GM12878 (cell line): ENCODE data around the gene SOCS1. TPM values are rescaled to one million over a fixed set of nuclear protein-coding genes. Genes with fewer than 3 reads are reported as not detected.

Experiments used
- ATAC-seq: fragments of 200-7000 bp; cut with Tn5 transposase; 3 replicates; pipeline ENCODE4 v1.9.1; 2020; ENCODE audit warnings: mild to moderate bottlenecking, moderate library complexity
- BruUV-seq: library from RNA; stranded (reverse); fragments of 400-500 nt; replicated peaks from 2 replicates; lab custom pipeline; 2021; lab: Mats Ljungman, UMichigan
- CTCF ChIA-PET: fragments of 300-600 bp; sonication (Branson Sonifier 250); formaldehyde crosslinking; extraction: SDS; loops from one replicate; lab custom pipeline; 2021; ENCODE audit warnings: inconsistent platforms; lab: Yijun Ruan, JAX
- POLR2A ChIA-PET: fragments of 350-600 bp; formaldehyde crosslinking; extraction: SDS; loops from one replicate; lab custom pipeline; 2021; ENCODE audit warnings: inconsistent platforms; lab: Charles Lee
- RAD21 ChIA-PET: fragments of 300-600 bp; sonication (Branson Sonifier 250); formaldehyde crosslinking; loops from one replicate; lab custom pipeline; 2023; ENCODE audit warnings: antibody characterized with exemption; ENCODE audit not compliant: unreplicated experiment; lab: Charles Lee
- SMC1A ChIA-PET: fragments of 300-600 bp; sonication (Branson Sonifier 250); formaldehyde crosslinking; loops from one replicate; lab custom pipeline; 2023; ENCODE audit not compliant: unreplicated experiment, uncharacterized antibody; lab: Charles Lee
- DNase-seq: peaks from one replicate; pipeline ENCODE4 v3.0.0-alpha.2; 2011; ENCODE audit warnings: low read depth, low spot score
- FAIRE-seq: peaks from 3 replicates; lab custom pipeline; 2011; peaks lifted over from hg19 to GRCh38; lab: Jason Lieb, UNC
- H2AFZ ChIP-seq: 2 replicates; pipeline ENCODE4 v1.6.0; 2011; ENCODE audit warnings: low read depth, low read length, control low read depth; ENCODE audit not compliant: control insufficient read depth
- H3K27ac ChIP-seq: 2 replicates; pipeline ENCODE4 v1.5.1; 2011; ENCODE audit warnings: control low read depth; ENCODE audit not compliant: control insufficient read depth, insufficient read depth
- H3K27me3 ChIP-seq, 2 experiments: replicated peaks in 1 of 2; 2 replicates each; pipeline versions ENCODE4 v1.6.0 to v1.6.1; 2011; ENCODE audit warnings: low read length in 1 of 2; ENCODE audit not compliant: control insufficient read depth in 2 of 2, insufficient read depth in 2 of 2
- H3K36me3 ChIP-seq, 2 experiments: 2 replicates each; pipeline ENCODE4 v1.5.1; 2011; ENCODE audit warnings: low read length in 1 of 2; ENCODE audit not compliant: control insufficient read depth in 2 of 2, insufficient read depth in 2 of 2
- H3K4me1 ChIP-seq: 2 replicates; pipeline ENCODE4 v1.6.1; 2011; ENCODE audit warnings: mild to moderate bottlenecking, low read length, moderate library complexity, mixed read lengths; ENCODE audit not compliant: control insufficient read depth, insufficient read depth
- H3K4me2 ChIP-seq: 2 replicates; pipeline ENCODE4 v1.6.0; 2011; ENCODE audit warnings: control low read depth; ENCODE audit not compliant: control insufficient read depth, insufficient read depth
- H3K4me3 ChIP-seq: fragments of 200-600 bp; sonication (generic); 2 replicates; pipeline ENCODE4 v1.5.1; 2016
- H3K79me2 ChIP-seq: 2 replicates; pipeline ENCODE4 v1.6.0; 2011; ENCODE audit warnings: low read length; ENCODE audit not compliant: control insufficient read depth, insufficient read depth
- H3K9ac ChIP-seq: 2 replicates; pipeline ENCODE4 v1.8.0; 2011; ENCODE audit warnings: low read length, control low read depth, mixed read lengths; ENCODE audit not compliant: control insufficient read depth, insufficient read depth
- H3K9me3 ChIP-seq: replicated peaks from 3 replicates; pipeline ENCODE4 v1.5.1; 2011; ENCODE audit warnings: mild to moderate bottlenecking, low read length; ENCODE audit not compliant: control insufficient read depth, insufficient read depth
- H4K20me1 ChIP-seq: 2 replicates; pipeline ENCODE4 v1.6.0; 2011; ENCODE audit not compliant: control insufficient read depth, insufficient read depth
- ATF2 ChIP-seq: IDR thresholded peaks from 2 replicates; pipeline ENCODE4 v1.6.1; 2012; ENCODE audit warnings: low read length, inconsistent platforms
- CBFB ChIP-seq: IDR thresholded peaks from 2 replicates; pipeline ENCODE4 v1.6.1; 2016; ENCODE audit warnings: antibody characterized with exemption, low read depth
- JUNB ChIP-seq: IDR thresholded peaks from 2 replicates; pipeline ENCODE4 v1.6.1; 2016; ENCODE audit warnings: antibody characterized with exemption, mild to moderate bottlenecking
- MAX ChIP-seq: IDR thresholded peaks from 2 replicates; pipeline ENCODE4 v1.6.1; 2012; ENCODE audit warnings: low read depth, low read length, improper control_type of control experiment
- MYB ChIP-seq: fragments of 150-350 bp; IDR thresholded peaks from 2 replicates; pipeline ENCODE4 v1.6.1; 2014; ENCODE audit warnings: mild to moderate bottlenecking, low read depth, low read length, borderline replicate concordance
- NR2F1 ChIP-seq: fragments of 450-650 bp; conservative IDR thresholded peaks from 2 replicates; pipeline ENCODE4 v1.6.1; 2017; ENCODE audit warnings: mild to moderate bottlenecking
- YBX1 ChIP-seq: fragments of 450-650 bp; IDR thresholded peaks from 2 replicates; pipeline ENCODE4 v1.6.1; 2016; ENCODE audit warnings: antibody characterized with exemption
- ZNF207 ChIP-seq: fragments of 450-650 bp; IDR thresholded peaks from 2 replicates; pipeline ENCODE4 v1.6.1; 2014; ENCODE audit warnings: antibody characterized with exemption, mild to moderate bottlenecking, borderline replicate concordance
- WGBS: methylation state at CpG from one replicate; pipeline ENCODE4 v1.1.6; 2016; ENCODE audit warnings: low lambda C conversion rate; ENCODE audit not compliant: insufficient replicate concordance, insufficient coverage; ENCODE audit errors: missing lambda C conversion rate; 5-methylcytosine and 5-hydroxymethylcytosine counted together
- in situ Hi-C: fragments of 300-500 bp; cut with MboI; formaldehyde crosslinking; loops from 9 replicates; pipeline ENCODE4 v1.14.3; 2018; ENCODE audit warnings: mixed read lengths
- intact Hi-C: fragments of 100-400 bp; cut with micrococcal nuclease; formaldehyde crosslinking; loops from one replicate; pipeline ENCODE4 v1.14.2; 2022; ENCODE audit not compliant: unreplicated experiment
- polyA plus RNA-seq, 11 experiments: library from polyadenylated mRNA; depleted of rRNA in 4 of 11; unstranded in 6 of 11; stranded (reverse) in 5 of 11; fragments of >200 nt; fragmentation: Nextera tagmentation in 4 of 11; fragmentation: Illumina TruSeq in 1 of 11; extraction: Ambion mirVana in 4 of 11; extraction: Trizol in 1 of 11; gene quantifications; 1 replicate in 1 of 11; 2 replicates in 10 of 11; pipeline versions ENCODE4 v1.2.1 to v1.2.3, GENCODE V29; 2011 to 2016; ENCODE audit warnings: inconsistent platforms in 2 of 11, missing spikeins in 2 of 11, low read depth in 1 of 11
- total RNA-seq, 4 experiments: library from RNA; depleted of rRNA in 3 of 4; stranded (reverse); fragments of >200 nt in 3 of 4; fragmentation: Illumina TruSeq in 1 of 4; extraction: Trizol in 1 of 4; gene quantifications; 2 replicates each; pipeline versions ENCODE4 v1.2.1 to v1.2.3, GENCODE V29; 2013 to 2021

The SOCS1 gene
- total and polyA plus RNA-seq, 10 of the 15 experiments (the other 5 are each of a cell fraction or from before 2014, with no cell fraction given): 0.42 to 39.8 (median 11.2) TPM

GRCh38 chr16:11277607-11278337, 21.8 kb upstream of the SOCS1 start:
- RAD21 ChIA-PET: interaction anchor here (1.6 kb wide), 1 partner anchor 19 kb away, joined by 4 read pairs; no protein-coding TSS in a partner anchor
- TF ChIP-seq NR2F1 (no peak), CBFB (no peak), JUNB (no peak), YBX1 (no peak), MAX (no peak), MYB (no peak), ZNF207 (no peak), ATF2 (no peak)
- Histone ChIP-seq H3K4me1 (no peaks in the 10 kb centered on the region), H3K9ac (no peak overlapping the region), H3K36me3 (no peaks in the 10 kb centered on the region), H3K79me2 (no peaks in the 10 kb centered on the region), H3K27ac (no peak overlapping the region), H3K4me2 (no peak overlapping the region), H3K9me3 (no peaks in the 10 kb centered on the region), H4K20me1 (no peaks in the 10 kb centered on the region), H3K4me3 (no peak overlapping the region), H2AFZ (no peak overlapping the region), H3K27me3 (no peaks in the 10 kb centered on the region)
- ATAC-seq: no peak
- in situ Hi-C loops: no loop called here
- no peak for FAIRE-seq
- 67% methylated on average over 12 of the region's 12 CpGs for WGBS
- POLR2A ChIA-PET: no interaction called here
- no peak for DNase-seq
- CTCF ChIA-PET: no interaction called here
- BruUV-seq: no TSS peak
- intact Hi-C loops: no loop called here
- SMC1A ChIA-PET: interaction anchor here (0.6 to 1.1 kb wide), 2 partner anchors 19 to 20 kb away, joined by 3 to 4 read pairs; no protein-coding TSS in a partner anchor
